Mesodermal cell (in vitro differentiated cells): ENCODE data around the gene BANP.
"Not testable (repeated sequence)": the region's sequence is repeated elsewhere in the genome, so short reads cannot be mapped to it uniquely, and the experiment has no call there.

Experiments used
- H3K27ac ChIP-seq: 2 replicates; pipeline ENCODE4 v1.7.0; 2013; ENCODE audit warnings: mild to moderate bottlenecking, low read depth, low read length, moderate library complexity; ENCODE audit not compliant: severe bottlenecking
- H3K36me3 ChIP-seq: 2 replicates; pipeline ENCODE4 v1.7.1; 2013; ENCODE audit warnings: mild to moderate bottlenecking, low read length, moderate library complexity; ENCODE audit not compliant: control insufficient read depth, insufficient read depth
- H3K4me1 ChIP-seq: one replicate; pipeline ENCODE4 v1.7.1; 2013; ENCODE audit warnings: mild to moderate bottlenecking, low read length; ENCODE audit not compliant: insufficient read depth, control insufficient read depth, poor library complexity, severe bottlenecking
- H3K4me3 ChIP-seq: 2 replicates; pipeline ENCODE4 v1.7.0; 2013; ENCODE audit warnings: low read length, control low read depth, mild to moderate bottlenecking; ENCODE audit not compliant: insufficient read depth, poor library complexity, severe bottlenecking; ENCODE audit errors: extremely low read depth
- H3K9me3 ChIP-seq: 2 replicates; pipeline ENCODE4 v1.7.1; 2013; ENCODE audit warnings: mild to moderate bottlenecking, low read length, moderate library complexity; ENCODE audit not compliant: control insufficient read depth
- WGBS, 2 experiments: methylation state at CpG; one replicate each; pipeline ENCODE4 v1.1.5; 2013; ENCODE audit warnings: missing lambda C conversion rate in 2 of 2; ENCODE audit not compliant: insufficient coverage in 2 of 2; 5-methylcytosine and 5-hydroxymethylcytosine counted together

Gene BANP

GRCh38 chr16:88041986-88042562, 90.8 kb downstream of the BANP start:
- 97 to 100% methylated on average over 12 to 18 of the region's 18 CpGs for WGBS, 2 experiments
- H3K4me1 ChIP-seq = not testable (repeated sequence)

GRCh38 chr16:88043208-88043910, 92.1 kb downstream of the BANP start:
- not testable (repeated sequence) for H3K4me1 ChIP-seq, H3K9me3 ChIP-seq, H3K4me3 ChIP-seq, H3K27ac ChIP-seq, H3K36me3 ChIP-seq
- WGBS, 2 experiments = 71 to 83% methylated on average over 3 to 4 of the region's 8 CpGs

More at GRCh38 chr16:88041986-88042562, 90.8 kb downstream of the BANP start:
- H3K36me3 ChIP-seq, H3K4me3 ChIP-seq, H3K9me3 ChIP-seq, H3K27ac ChIP-seq: not testable (repeated sequence)

- not testable (repeated sequence) for H3K4me1 ChIP-seq, H3K27ac ChIP-seq, H3K4me3 ChIP-seq, H3K9me3 ChIP-seq
- peaks cover 14% of the 10 kb centered on the region for H3K36me3 ChIP-seq
- 86 to 96% methylated on average over 9 to 11 of the region's 14 CpGs for WGBS, 2 experiments
Measured at GRCh38 chr16:88044121-88044581, 92.9 kb downstream of the BANP start.

GRCh38 chr16:88045361-88045760, 94.1 kb downstream of the BANP start:
- not testable (repeated sequence) for H3K27ac ChIP-seq, H3K4me1 ChIP-seq, H3K9me3 ChIP-seq, H3K4me3 ChIP-seq
- H3K36me3 ChIP-seq = peaks cover 20% of the 10 kb centered on the region
- WGBS, 2 experiments = 98 to 100% methylated on average over 5 of the region's 11 CpGs

- 95 to 96% methylated on average over 15 to 18 of the region's 18 CpGs for WGBS, 2 experiments
- peaks cover 24% of the 10 kb centered on the region for H3K36me3 ChIP-seq
- H3K27ac ChIP-seq = no peak overlapping the region
- H3K4me1 ChIP-seq = no peaks in the 10 kb centered on the region
- no peak overlapping the region for H3K4me3 ChIP-seq
- H3K9me3 ChIP-seq = no peaks in the 10 kb centered on the region
Measured at GRCh38 chr16:88045820-88046303, 94.6 kb downstream of the BANP start.

GRCh38 chr16:88047462-88047861, 96.2 kb downstream of the BANP start:
- H3K9me3 ChIP-seq = no peaks in the 10 kb centered on the region
- H3K4me3 ChIP-seq = no peak overlapping the region
- no peaks in the 10 kb centered on the region for H3K4me1 ChIP-seq
- H3K36me3 ChIP-seq = peaks cover 37% of the 10 kb centered on the region
- WGBS, 2 experiments = 100% methylated on average over 2 of the region's 3 CpGs
- no peak overlapping the region for H3K27ac ChIP-seq

GRCh38 chr16:88048985-88049384, 97.8 kb downstream of the BANP start:
- H3K27ac ChIP-seq = no peak overlapping the region
- peaks cover 44% of the 10 kb centered on the region for H3K36me3 ChIP-seq
- no peak overlapping the region for H3K4me3 ChIP-seq
- WGBS, 2 experiments = 91 to 96% methylated on average over 6 to 7 of the region's 15 CpGs
- H3K9me3 ChIP-seq = no peaks in the 10 kb centered on the region
- H3K4me1 ChIP-seq = no peaks in the 10 kb centered on the region

- Histone ChIP-seq H3K27ac (peak overlapping the region; percentile 36), H3K4me1 (no peaks in the 10 kb centered on the region), H3K9me3 (no peaks in the 10 kb centered on the region), H3K36me3 (peaks cover 44% of the 10 kb centered on the region), H3K4me3 (no peak overlapping the region)
- 92 to 95% methylated on average over 16 to 20 of the region's 25 CpGs for WGBS, 2 experiments
Measured at GRCh38 chr16:88049561-88050545, 98.6 kb downstream of the BANP start.

- peaks cover 44% of the 10 kb centered on the region for H3K36me3 ChIP-seq
- no peak overlapping the region for H3K4me3 ChIP-seq
- 96 to 99% methylated on average over 18 to 21 of the region's 22 CpGs for WGBS, 2 experiments
- no peaks in the 10 kb centered on the region for H3K4me1 ChIP-seq
- H3K9me3 ChIP-seq = no peaks in the 10 kb centered on the region
- H3K27ac ChIP-seq = no peak overlapping the region
Measured at GRCh38 chr16:88050952-88051660, 99.9 kb downstream of the BANP start.

- H3K4me3 ChIP-seq = no peak overlapping the region
- H3K27ac ChIP-seq = no peak overlapping the region
- H3K9me3 ChIP-seq = no peaks in the 10 kb centered on the region
- 56 to 72% methylated on average over 2 of the region's 2 CpGs for WGBS, 2 experiments
- peaks cover 50% of the 10 kb centered on the region for H3K36me3 ChIP-seq
- H3K4me1 ChIP-seq = no peaks in the 10 kb centered on the region
Measured at GRCh38 chr16:88052661-88053060, 101.4 kb downstream of the BANP start.
